Activated T-cell treated with anti-CD3 and anti-CD28 coated beads for 48 hours (primary cell): ENCODE data around the gene DHODH.

Experiments used
- DNase-seq: peaks from one replicate; pipeline ENCODE4 v3.0.0-alpha.2; 2020; ENCODE audit warnings: low read depth

Gene DHODH

GRCh38 chr16:72013888-72014581 lies 5.5 kb downstream of the DHODH start:
- DNase-seq = no peak

- DNase-seq = no peak
Measured at GRCh38 chr16:72014675-72015074, 6.1 kb downstream of the DHODH start.

- no peak for DNase-seq
Measured at GRCh38 chr16:72015124-72015523, 6.6 kb downstream of the DHODH start.

GRCh38 chr16:72018470-72018869 lies 9.9 kb downstream of the DHODH start:
- no peak for DNase-seq

GRCh38 chr16:72021043-72021442 lies 12.5 kb downstream of the DHODH start:
- DNase-seq = no peak

- no peak for DNase-seq
Measured at GRCh38 chr16:72022127-72022526, 13.6 kb downstream of the DHODH start.

- no peak for DNase-seq
Measured at GRCh38 chr16:72023962-72024361, 15.4 kb downstream of the DHODH start.

GRCh38 chr16:72024862-72025382 lies 16.4 kb downstream of the DHODH start:
- DNase-seq = no peak

GRCh38 chr16:72025404-72026114 lies 17.0 kb downstream of the DHODH start:
- no peak for DNase-seq

GRCh38 chr16:72027669-72028378 lies 19.3 kb downstream of the DHODH start:
- no peak for DNase-seq

- no peak for DNase-seq
Measured at GRCh38 chr16:72029567-72030271, 21.2 kb downstream of the DHODH start.

GRCh38 chr16:72033437-72033836 lies 24.9 kb downstream of the DHODH start:
- no peak for DNase-seq

GRCh38 chr16:72036098-72036497 lies 27.6 kb downstream of the DHODH start:
- no peak for DNase-seq

GRCh38 chr16:72042157-72042660 lies 33.7 kb downstream of the DHODH start:
- no peak for DNase-seq

GRCh38 chr16:72043058-72043457 lies 34.5 kb downstream of the DHODH start:
- DNase-seq = no peak

- DNase-seq = no peak
Measured at GRCh38 chr16:72043539-72043938, 35.0 kb downstream of the DHODH start.

- DNase-seq = no peak
Measured at GRCh38 chr16:72044296-72044695, 35.8 kb downstream of the DHODH start.

- DNase-seq = no peak
Measured at GRCh38 chr16:72044825-72045359, 36.3 kb downstream of the DHODH start.

- DNase-seq = no peak
Measured at GRCh38 chr16:72049110-72049509, 40.6 kb downstream of the DHODH start.

- no peak for DNase-seq
Measured at GRCh38 chr16:72050769-72051464, 42.4 kb downstream of the DHODH start.

GRCh38 chr16:72051818-72052217 lies 43.3 kb downstream of the DHODH start:
- DNase-seq = no peak
